Measurements from ENCODE around the gene LRFN4.
"Not testable (repeated sequence)": the region's sequence is repeated elsewhere in the genome, so short reads cannot be mapped to it uniquely, and the experiment has no call there.

The LRFN4 gene

GRCh38 chr11:66856496-66857233 is at the start of gene LRFN4:
TSS of gene LRFN4 (plus strand) at chr11:66857064. CDS start at chr11:66857745, 681 bp downstream.
- DNase-seq, result no peak

- no peak for DNase-seq
These were observed 47.3 kb upstream of the LRFN4 start for GRCh38 chr11:66809592-66809991.

- no peak for DNase-seq
These were observed 46.2 kb upstream of the LRFN4 start for GRCh38 chr11:66810576-66811185.

DNA sequence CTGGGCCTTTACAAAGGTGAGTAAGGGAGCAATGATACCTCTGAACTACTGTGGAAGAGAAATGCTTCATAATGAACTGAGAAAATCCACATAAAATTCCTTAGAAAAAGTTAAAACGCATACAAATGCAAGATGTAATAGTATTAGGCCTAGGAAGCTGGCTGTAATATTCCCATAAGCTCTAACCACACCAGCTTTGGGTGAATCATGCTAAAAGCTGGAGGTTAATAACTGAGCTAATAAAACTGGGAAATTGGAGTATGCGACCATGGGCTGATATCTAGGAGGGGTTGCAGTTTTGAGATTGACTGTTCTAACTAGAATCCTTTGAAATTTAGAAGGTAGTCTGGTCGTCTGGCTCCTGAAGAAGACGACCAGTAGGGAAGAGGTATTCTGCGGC is 42.2 kb upstream of the LRFN4 start:
- DNase-seq, result no peak

DNA sequence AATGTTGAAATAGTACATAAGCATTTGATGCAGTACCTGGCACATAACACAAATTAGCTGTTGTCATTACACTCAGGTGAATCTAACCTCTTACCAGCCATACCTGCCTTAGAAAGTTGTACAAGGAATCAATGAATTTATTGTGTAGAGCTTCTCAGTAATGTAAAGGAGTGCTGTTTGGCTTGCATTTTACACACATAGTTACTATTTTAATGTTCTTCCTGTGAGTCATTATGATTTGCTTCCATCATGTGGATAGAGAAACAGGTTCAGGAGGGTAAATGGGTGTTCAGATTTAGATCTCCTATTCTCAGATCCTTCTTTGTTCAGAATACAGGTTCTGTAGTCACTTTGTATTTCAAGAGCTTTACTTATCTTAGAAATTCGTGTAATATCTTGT is 41.2 kb upstream of the LRFN4 start:
- no peak for DNase-seq

GRCh38 chr11:66818231-66818955 is 38.5 kb upstream of the LRFN4 start:
- no peak for DNase-seq

DNA sequence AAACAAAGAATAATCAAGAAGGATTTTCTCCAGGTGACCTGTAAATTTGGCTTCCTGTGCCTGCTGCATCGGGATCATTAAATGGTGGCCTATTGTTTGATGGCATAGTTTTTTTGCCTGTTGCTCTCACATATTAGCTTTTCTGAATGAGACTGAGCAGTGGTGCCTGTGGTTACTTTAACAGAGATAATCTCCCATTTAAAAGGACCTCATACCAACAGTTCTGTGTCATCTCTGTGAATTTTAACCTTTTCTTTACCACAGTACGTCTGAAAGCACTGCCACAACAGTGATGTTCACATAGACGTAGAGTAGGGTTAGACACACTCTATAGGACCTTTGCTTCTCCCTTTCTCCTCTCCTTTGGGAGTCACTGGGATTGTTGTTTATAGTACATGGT is 36.5 kb upstream of the LRFN4 start:
- DNase-seq, result no peak

GRCh38 chr11:66820901-66821300 is 36.0 kb upstream of the LRFN4 start:
- DNase-seq, result no peak

DNA sequence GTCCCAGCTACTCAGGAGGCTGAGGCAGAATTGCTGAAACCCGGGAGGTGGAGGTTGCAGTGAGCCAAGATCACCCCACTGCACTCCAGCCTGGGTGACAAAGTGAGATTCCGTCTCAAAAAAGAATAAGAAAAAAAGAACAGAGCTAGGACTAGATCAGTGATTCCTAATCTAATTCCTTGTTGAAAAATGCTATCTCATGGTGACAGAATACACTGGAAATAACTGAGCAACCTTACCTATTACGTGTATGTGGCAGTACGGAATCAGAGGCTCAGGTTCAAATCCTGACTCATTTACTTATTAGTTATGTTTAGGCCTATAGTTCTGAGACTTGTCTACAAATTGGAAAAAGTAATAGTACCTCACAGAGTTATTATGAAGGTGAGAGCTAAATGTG is 33.2 kb upstream of the LRFN4 start:
- DNase-seq, result no peak

DNA sequence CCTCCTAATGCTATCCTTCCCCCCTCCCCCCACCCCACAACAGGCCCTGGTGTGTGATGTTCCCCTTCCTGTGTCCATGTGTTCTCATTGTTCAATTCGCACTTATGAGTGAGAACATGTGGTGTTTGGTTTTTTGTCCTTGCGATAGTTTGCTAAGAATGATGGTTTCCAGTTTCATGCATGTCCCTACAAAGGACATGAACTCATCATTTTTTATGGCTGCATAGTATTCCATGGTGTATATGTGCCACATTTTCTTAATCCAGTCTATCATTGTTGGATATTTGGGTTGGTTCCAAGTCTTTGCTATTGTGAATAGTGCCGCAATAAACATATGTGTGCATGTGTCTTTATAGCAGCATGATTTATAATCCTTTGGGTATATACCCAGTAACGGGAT is 32.3 kb upstream of the LRFN4 start:
- not testable (repeated sequence) for DNase-seq

GRCh38 chr11:66834539-66834845 is 22.4 kb upstream of the LRFN4 start:
- DNase-seq, result no peak

GRCh38 chr11:66834943-66835342 is 21.9 kb upstream of the LRFN4 start:
- no peak for DNase-seq

DNA sequence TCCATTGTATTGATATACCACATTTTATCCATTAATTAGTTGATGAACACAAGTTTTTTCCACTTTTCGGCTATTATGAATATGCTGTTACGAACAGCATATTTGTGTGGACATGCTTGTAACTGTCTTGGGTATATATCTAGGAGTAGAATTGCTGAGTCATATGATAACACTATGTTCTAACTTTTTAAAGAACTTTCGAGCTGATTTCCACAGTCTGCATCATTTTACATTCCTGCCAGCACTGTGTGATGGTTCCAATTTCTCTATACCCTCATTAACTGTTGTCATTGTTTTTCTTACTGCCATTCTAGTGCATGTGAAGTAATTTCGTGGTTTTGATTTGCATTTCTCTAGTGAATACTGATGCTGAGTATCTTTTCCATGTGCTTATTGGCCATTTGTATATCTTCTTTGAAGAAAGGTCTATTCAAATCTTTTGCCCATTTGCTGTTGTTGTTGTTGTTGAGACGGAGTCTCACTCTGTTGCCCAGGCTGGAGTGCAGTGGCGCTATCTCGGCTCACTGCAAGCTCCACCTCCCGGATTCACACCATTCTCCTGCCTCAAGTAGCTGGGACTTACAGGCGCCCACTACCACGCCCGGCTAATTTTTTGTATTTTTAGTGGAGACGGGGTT is 21.0 kb upstream of the LRFN4 start:
- no peak for DNase-seq

DNA sequence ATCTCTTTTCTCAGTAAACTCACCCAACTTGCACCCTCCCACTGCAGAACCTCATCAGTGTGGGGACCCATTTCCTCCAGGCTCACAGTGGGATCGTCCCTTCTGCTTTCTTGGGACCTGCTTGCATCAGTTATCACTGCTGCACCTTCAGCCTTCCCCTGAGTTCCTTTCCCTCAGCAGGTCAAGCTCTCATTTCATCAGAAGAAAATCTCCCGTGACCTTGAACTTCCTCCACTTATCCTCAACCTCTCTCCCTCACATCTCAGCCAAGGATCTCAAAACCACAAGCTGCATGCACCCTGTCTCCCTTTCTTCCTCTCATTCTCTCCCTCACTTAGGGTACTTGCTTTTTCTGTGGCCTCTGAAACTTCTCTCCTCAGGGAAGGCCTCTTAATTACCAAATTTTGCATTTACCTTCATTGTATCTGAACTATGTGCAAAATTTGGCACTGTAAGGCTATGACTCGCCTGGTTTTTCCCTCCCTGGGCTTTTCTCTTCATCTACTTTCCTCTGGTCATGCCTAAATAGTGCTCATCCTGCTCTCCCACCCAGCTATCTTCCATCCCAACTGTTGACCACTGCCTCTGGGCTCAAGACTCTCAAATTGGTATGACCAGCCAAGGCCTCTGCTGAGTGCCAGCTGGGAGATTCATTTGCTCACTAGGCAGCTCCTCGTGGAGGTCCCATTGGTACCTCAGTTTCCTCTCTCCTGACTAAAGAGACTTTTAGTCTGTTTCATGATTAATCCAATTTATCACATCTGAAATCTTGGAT is 16.4 kb upstream of the LRFN4 start:
- DNase-seq, result no peak

GRCh38 chr11:66841861-66842260 is 15.0 kb upstream of the LRFN4 start:
- no peak for DNase-seq

DNA sequence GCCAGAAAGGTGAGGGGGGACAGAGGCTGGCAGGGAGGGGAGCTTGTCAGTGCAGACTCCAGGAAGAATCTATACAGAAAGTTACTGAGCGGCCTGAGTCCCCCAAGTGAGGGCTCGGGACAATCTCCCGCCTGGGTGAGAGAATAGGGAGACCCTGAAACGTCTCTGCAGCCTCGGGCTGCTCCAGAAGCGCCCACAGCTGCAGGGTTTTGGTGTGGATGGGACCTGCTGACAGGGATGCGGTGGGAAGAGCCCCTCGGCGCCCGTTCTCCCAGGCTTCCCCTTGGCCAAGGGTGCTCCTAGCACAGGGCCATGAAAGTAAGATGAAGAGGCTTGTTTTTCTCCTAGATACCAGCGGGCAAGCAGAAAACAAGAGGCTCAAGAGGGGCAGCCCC is 14.4 kb upstream of the LRFN4 start:
- no peak for DNase-seq

DNA sequence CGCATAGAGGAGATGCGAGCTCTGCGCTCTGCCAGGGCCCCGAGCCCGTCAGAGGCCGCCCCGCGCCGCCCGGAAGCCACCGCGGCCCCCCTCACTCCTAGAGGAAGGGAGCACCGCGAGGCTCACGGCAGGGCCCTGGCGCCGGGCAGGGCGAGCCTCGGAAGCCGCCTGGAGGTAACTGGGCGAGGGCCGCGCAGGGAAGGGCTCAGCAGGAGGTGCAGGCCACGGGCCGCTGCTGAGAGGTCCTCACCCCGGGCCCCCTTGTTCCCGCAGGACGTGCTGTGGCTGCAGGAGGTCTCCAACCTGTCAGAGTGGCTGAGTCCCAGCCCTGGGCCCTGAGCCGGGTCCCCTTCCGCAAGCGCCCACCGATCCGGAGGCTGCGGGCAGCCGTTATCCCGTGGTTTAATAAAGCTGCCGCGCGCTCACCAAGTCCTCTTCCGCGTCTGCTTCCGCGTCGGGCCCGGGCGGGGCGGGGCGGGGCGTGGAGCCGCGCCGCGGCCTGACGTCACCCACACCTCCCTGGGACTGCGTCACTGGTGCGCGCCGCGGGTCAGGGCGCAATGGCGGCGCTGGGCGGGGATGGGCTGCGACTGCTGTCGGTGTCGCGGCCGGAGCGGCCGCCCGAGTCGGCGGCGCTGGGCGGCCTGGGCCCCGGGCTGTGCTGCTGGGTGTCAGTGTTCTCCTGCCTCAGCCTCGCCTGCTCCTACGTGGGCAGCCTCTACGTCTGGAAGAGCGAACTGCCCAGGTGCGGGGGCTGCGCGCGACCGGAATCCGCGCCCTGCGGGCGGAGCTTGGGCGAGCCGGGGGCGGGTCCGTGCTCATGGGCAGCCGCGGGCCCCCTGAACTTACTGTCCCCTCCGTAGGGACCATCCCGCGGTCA is 13.7 kb upstream of the LRFN4 start, which contains the start of gene RCE1:
Gene RCE1, plus strand, starts transcription at position 546 of the 880 bp plus-strand sequence. Its CDS starts 15 bp downstream, at position 561.
- DNase-seq, result peak; percentile 92

GRCh38 chr11:66843776-66844495 is 12.9 kb upstream of the LRFN4 start:
- DNase-seq, result no peak

DNA sequence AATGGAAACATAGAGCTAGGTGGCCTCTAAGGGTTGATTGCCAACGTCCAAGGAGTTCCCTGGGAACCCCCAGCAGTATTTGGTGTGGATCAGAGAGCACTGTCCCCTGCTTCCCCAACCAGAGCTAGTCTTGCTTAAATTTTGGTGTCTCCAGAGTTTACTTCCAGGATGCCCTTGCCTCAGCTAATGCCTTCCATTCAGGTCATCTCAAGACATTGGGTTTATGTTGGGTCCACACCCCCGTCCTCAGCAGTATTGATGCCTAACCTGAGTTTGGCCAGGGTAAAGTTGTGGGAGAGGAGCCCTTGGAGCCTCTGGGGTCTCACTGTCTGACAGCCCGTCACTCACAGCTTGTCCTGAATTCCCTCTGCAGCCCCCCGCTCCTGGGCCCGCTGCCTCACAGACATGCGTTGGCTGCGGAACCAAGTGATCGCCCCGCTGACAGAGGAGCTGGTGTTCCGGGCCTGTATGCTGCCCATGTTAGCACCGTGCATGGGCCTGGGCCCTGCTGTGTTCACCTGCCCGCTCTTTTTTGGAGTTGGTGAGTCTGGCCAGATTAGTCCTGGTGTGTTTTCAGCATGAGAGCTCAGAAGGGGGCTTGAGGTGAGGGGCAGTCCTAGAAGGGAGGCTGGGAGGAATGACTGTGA is 12.2 kb upstream of the LRFN4 start:
- DNase-seq, result no peak

- no peak for DNase-seq
These were observed 11.6 kb upstream of the LRFN4 start for GRCh38 chr11:66845143-66845875.

Data from CD4-positive, alpha-beta T cell treated with Interleukin-17A for 1 hour (primary cell).